PC-9 (cell line): Measurements from ENCODE around the gene BLOC1S4. TPM values are rescaled to one million over a fixed set of nuclear protein-coding genes. Genes with fewer than 3 reads are reported as not detected.

Source experiments
- BruUV-seq: library from RNA; stranded (reverse); fragments of 400-500 nt; replicated peaks from 2 replicates; lab custom pipeline; 2021; lab: Mats Ljungman, UMichigan
- CTCF ChIA-PET: fragments of 300-600 bp; sonication (Branson Sonifier 250); formaldehyde crosslinking; loops from one replicate; lab custom pipeline; 2022; ENCODE audit warnings: antibody characterized with exemption; lab: Charles Lee
- POLR2A ChIA-PET: fragments of 300-600 bp; sonication (Branson Sonifier 250); formaldehyde crosslinking; loops from one replicate; lab custom pipeline; 2022; ENCODE audit warnings: antibody characterized with exemption; ENCODE audit not compliant: unreplicated experiment; lab: Charles Lee
- DNase-seq, 2 experiments: peaks; one replicate each; pipeline versions ENCODE4 v3.0.0 to v3.0.0-alpha.2; 2015 to 2022; ENCODE audit warnings: mixed read lengths in 1 of 2
- H2AFZ ChIP-seq: fragments of 200-600 bp; sonication (generic); 2 replicates; pipeline ENCODE4 v1.8.1; 2017; ENCODE audit warnings: antibody characterized with exemption
- H3F3A ChIP-seq: fragments of 200-600 bp; sonication (generic); 2 replicates; pipeline ENCODE4 v1.8.1; 2017; ENCODE audit warnings: antibody characterized with exemption, mild to moderate bottlenecking, low read depth; ENCODE audit not compliant: insufficient read depth
- H3K27ac ChIP-seq: fragments of 200-600 bp; sonication (generic); 2 replicates; pipeline ENCODE4 v1.6.1; 2016; ENCODE audit warnings: mixed run types
- H3K27me3 ChIP-seq: fragments of 200-600 bp; sonication (generic); 2 replicates; pipeline ENCODE4 v1.6.1; 2016; ENCODE audit warnings: low read depth, mixed run types; ENCODE audit not compliant: insufficient read depth
- H3K36me3 ChIP-seq: fragments of 200-600 bp; sonication (generic); 2 replicates; pipeline ENCODE4 v1.6.1; 2016; ENCODE audit warnings: low read depth, mixed run types
- H3K4me1 ChIP-seq: fragments of 200-600 bp; sonication (generic); replicated peaks from 2 replicates; pipeline ENCODE4 v1.6.1; 2016; ENCODE audit warnings: mixed run types; ENCODE audit not compliant: insufficient read depth
- H3K4me2 ChIP-seq: fragments of 200-600 bp; sonication (generic); 2 replicates; pipeline ENCODE4 v1.6.1; 2017; ENCODE audit warnings: mixed run types
- H3K4me3 ChIP-seq: fragments of 200-600 bp; sonication (generic); 2 replicates; pipeline ENCODE4 v1.6.1; 2016; ENCODE audit warnings: mixed run types
- H3K79me2 ChIP-seq: fragments of 200-600 bp; sonication (generic); 2 replicates; pipeline ENCODE4 v1.6.1; 2017; ENCODE audit warnings: low read depth, mixed run types
- H3K9me2 ChIP-seq: fragments of 200-600 bp; sonication (generic); 2 replicates; pipeline ENCODE4 v1.8.1; 2017; ENCODE audit warnings: mild to moderate bottlenecking; ENCODE audit not compliant: insufficient read depth
- H3K9me3 ChIP-seq: fragments of 200-600 bp; sonication (generic); 2 replicates; pipeline ENCODE4 v1.8.1; 2016; ENCODE audit warnings: low read depth; ENCODE audit not compliant: insufficient read depth
- H4K20me1 ChIP-seq: fragments of 200-600 bp; sonication (generic); 2 replicates; pipeline ENCODE4 v1.8.1; 2017; ENCODE audit not compliant: insufficient read depth
- EZH2 ChIP-seq: fragments of 200-600 bp; sonication (generic); IDR thresholded peaks from 2 replicates; pipeline ENCODE4 v1.8.0; 2017; ENCODE audit warnings: antibody characterized with exemption, low read depth
- intact Hi-C: fragments of 100-400 bp; cut with micrococcal nuclease; formaldehyde crosslinking; loops from one replicate; pipeline ENCODE4 v1.10.0; 2022; ENCODE audit not compliant: unreplicated experiment
- total RNA-seq: library from RNA; stranded (reverse); gene quantifications from 2 replicates; pipeline ENCODE4 v1.2.3, GENCODE V29; 2021
- TF ChIP-seq, protein P1 (sequence below): fragments of 200-600 bp; sonication (generic); conservative IDR thresholded peaks from 2 replicates; pipeline ENCODE4 v1.6.1; 2017; ENCODE audit warnings: mixed run types, antibody characterized with exemption, mild to moderate bottlenecking, moderate library complexity

The BLOC1S4 gene
- total RNA-seq, 1 experiment from 2014 or later: 11.7 TPM

DNA sequence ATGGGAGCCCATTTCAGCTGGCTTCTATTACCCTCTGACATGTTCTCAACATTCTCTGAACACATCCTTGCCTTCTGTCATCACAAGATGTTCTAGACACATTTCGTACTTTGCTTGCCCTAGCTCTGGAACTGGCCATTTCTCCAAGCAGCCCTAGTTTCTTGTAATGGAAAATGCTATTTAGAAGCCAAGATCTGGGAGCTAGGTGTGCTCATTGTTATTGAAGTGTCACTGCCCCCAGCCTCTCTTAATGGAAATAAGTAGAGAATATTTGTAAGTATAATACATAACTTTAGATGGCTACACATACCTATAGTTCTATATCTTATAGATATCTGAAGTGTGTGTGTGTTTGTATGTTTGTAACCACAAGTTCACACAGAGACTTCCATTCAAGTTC is 13.2 kb upstream of the BLOC1S4 start:
- Histone ChIP-seq H3K79me2 (peaks cover 24% of the 10 kb centered on the region), H3F3A (peaks cover 18% of the 10 kb centered on the region; the same call in 1 of the 2 replicates), H3K9me3 (no peaks in the 10 kb centered on the region), H3K27me3 (no peaks in the 10 kb centered on the region), H4K20me1 (no peaks in the 10 kb centered on the region), H3K4me3 (no peak overlapping the region), H3K36me3 (peaks cover 12% of the 10 kb centered on the region), H3K4me2 (no peak overlapping the region), H3K9me2 (no peaks in the 10 kb centered on the region), H2AFZ (no peak overlapping the region), H3K27ac (no peak overlapping the region), H3K4me1 (peaks cover 12% of the 10 kb centered on the region)
- BruUV-seq: no TSS peak
- POLR2A ChIA-PET: no interaction called here
- CTCF ChIA-PET: no interaction called here
- no peak for TF ChIP-seq EZH2
- TF ChIP-seq, protein P1, sequence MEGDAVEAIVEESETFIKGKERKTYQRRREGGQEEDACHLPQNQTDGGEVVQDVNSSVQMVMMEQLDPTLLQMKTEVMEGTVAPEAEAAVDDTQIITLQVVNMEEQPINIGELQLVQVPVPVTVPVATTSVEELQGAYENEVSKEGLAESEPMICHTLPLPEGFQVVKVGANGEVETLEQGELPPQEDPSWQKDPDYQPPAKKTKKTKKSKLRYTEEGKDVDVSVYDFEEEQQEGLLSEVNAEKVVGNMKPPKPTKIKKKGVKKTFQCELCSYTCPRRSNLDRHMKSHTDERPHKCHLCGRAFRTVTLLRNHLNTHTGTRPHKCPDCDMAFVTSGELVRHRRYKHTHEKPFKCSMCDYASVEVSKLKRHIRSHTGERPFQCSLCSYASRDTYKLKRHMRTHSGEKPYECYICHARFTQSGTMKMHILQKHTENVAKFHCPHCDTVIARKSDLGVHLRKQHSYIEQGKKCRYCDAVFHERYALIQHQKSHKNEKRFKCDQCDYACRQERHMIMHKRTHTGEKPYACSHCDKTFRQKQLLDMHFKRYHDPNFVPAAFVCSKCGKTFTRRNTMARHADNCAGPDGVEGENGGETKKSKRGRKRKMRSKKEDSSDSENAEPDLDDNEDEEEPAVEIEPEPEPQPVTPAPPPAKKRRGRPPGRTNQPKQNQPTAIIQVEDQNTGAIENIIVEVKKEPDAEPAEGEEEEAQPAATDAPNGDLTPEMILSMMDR: no peak
- no peak for DNase-seq
- intact Hi-C loops: no loop called here

DNA sequence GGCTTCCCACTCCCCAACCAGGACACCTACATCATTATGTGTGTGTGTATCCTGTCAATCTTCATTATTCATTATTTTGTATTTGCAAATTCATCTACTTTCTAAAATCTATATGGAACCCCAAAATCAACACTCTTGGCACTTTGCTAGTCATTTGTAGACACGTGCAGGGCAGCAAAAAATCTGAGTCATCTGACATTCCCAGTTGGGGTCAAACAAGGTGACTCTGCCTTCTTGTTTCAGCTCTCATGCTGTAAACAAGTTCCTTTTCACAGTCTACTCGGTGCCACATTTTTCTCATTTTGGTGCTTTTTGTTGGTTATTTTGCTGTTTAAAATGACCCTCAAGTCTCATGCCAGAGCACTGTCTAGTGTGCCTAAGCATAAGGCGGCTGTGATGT is 12.2 kb upstream of the BLOC1S4 start:
- intact Hi-C loops: no loop called here
- TF ChIP-seq, protein P1: no peak
- no peak overlapping the region for H3K4me3 ChIP-seq
- H2AFZ ChIP-seq: no peak overlapping the region
- no peaks in the 10 kb centered on the region for H3K9me3 ChIP-seq
- no peaks in the 10 kb centered on the region for H3K9me2 ChIP-seq
- no peak overlapping the region for H3K27ac ChIP-seq
- H4K20me1 ChIP-seq: no peaks in the 10 kb centered on the region
- no peak overlapping the region for H3K4me2 ChIP-seq
- peaks cover 34% of the 10 kb centered on the region for H3K79me2 ChIP-seq
- peaks cover 8% of the 10 kb centered on the region; the same call in 1 of the 2 replicates for H3F3A ChIP-seq
- CTCF ChIA-PET: no interaction called here
- no peak for DNase-seq
- no peaks in the 10 kb centered on the region for H3K27me3 ChIP-seq
- POLR2A ChIA-PET: no interaction called here
- peaks cover 18% of the 10 kb centered on the region for H3K36me3 ChIP-seq
- peaks cover 18% of the 10 kb centered on the region for H3K4me1 ChIP-seq
- BruUV-seq: no TSS peak

DNA sequence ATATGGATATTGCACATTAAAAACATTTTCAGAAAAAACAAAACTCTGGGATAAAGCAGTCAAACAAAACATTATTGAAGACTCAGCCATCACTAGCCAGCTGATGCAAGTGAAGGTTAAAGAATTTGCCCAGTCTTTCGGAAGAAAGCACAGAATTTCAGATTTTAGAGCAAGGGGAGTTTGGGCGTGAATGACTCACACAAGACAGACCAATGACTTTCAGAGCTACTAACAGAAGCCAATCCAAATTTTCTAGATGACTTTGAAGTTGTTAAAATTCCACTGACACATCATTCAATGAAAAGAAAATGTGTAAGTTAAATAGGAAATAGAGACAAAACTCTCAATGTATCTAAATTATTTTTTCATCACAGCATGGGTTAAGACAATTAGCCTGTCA is 10.3 kb upstream of the BLOC1S4 start:
- H3K4me1 ChIP-seq: peaks cover 18% of the 10 kb centered on the region
- TF ChIP-seq EZH2: no peak
- H3K4me2 ChIP-seq: no peak overlapping the region
- H3K36me3 ChIP-seq: peaks cover 18% of the 10 kb centered on the region
- no peaks in the 10 kb centered on the region for H3K9me2 ChIP-seq
- POLR2A ChIA-PET: no interaction called here
- H3K27me3 ChIP-seq: no peaks in the 10 kb centered on the region
- BruUV-seq: no TSS peak
- no peak overlapping the region for H2AFZ ChIP-seq
- H3K9me3 ChIP-seq: no peaks in the 10 kb centered on the region
- no peak for DNase-seq
- no peak overlapping the region for H3K27ac ChIP-seq
- peaks cover 42% of the 10 kb centered on the region for H3K79me2 ChIP-seq
- no peak overlapping the region for H3K4me3 ChIP-seq
- intact Hi-C loops: no loop called here
- no peaks in the 10 kb centered on the region for H4K20me1 ChIP-seq
- CTCF ChIA-PET: no interaction called here
- H3F3A ChIP-seq: peaks cover 11% of the 10 kb centered on the region; the same call in 1 of the 2 replicates

DNA sequence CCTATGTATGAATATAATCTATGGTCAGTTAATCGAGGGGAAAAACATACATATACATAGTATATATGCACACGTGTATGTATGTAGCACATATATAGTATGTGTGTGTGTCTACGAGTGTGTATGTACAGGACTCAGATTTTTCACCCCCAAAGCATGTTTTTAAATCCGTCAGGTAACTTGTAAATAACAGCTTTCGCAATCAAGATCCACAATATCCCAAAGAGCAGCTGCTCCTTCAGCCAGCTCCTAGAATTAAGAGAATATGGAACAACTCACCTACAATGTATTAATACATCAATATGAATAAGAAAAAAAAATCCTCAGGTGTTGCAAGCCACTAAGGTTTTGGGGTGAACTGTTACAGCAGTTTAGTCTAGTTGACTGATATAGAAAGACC is 9.8 kb upstream of the BLOC1S4 start:
- Histone ChIP-seq H3K4me1 (peaks cover 18% of the 10 kb centered on the region), H2AFZ (no peak overlapping the region), H3F3A (peaks cover 11% of the 10 kb centered on the region; the same call in 1 of the 2 replicates), H3K79me2 (peaks cover 42% of the 10 kb centered on the region), H3K9me3 (no peaks in the 10 kb centered on the region), H4K20me1 (no peaks in the 10 kb centered on the region), H3K27ac (no peak overlapping the region), H3K36me3 (peaks cover 18% of the 10 kb centered on the region), H3K9me2 (no peaks in the 10 kb centered on the region), H3K27me3 (no peaks in the 10 kb centered on the region), H3K4me3 (no peak overlapping the region), H3K4me2 (no peak overlapping the region; the same call in 1 of the 2 replicates)
- TF ChIP-seq EZH2: no peak
- TF ChIP-seq, protein P1: no peak
- CTCF ChIA-PET: no interaction called here
- no peak for DNase-seq
- POLR2A ChIA-PET: no interaction called here
- no TSS peak for BruUV-seq
- intact Hi-C loops: no loop called here
